ENCODE data around the gene A1BG. TPM values are rescaled to one million over a fixed set of nuclear protein-coding genes. Genes with fewer than 3 reads are reported as not detected.

Gene A1BG, protein sequence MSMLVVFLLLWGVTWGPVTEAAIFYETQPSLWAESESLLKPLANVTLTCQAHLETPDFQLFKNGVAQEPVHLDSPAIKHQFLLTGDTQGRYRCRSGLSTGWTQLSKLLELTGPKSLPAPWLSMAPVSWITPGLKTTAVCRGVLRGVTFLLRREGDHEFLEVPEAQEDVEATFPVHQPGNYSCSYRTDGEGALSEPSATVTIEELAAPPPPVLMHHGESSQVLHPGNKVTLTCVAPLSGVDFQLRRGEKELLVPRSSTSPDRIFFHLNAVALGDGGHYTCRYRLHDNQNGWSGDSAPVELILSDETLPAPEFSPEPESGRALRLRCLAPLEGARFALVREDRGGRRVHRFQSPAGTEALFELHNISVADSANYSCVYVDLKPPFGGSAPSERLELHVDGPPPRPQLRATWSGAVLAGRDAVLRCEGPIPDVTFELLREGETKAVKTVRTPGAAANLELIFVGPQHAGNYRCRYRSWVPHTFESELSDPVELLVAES
- 10 to 100 TPM in 2 of 4 donors, 1 to 10 TPM in 2; 1.0 to 14.9 (median 8.1) TPM for total RNA-seq

DNA sequence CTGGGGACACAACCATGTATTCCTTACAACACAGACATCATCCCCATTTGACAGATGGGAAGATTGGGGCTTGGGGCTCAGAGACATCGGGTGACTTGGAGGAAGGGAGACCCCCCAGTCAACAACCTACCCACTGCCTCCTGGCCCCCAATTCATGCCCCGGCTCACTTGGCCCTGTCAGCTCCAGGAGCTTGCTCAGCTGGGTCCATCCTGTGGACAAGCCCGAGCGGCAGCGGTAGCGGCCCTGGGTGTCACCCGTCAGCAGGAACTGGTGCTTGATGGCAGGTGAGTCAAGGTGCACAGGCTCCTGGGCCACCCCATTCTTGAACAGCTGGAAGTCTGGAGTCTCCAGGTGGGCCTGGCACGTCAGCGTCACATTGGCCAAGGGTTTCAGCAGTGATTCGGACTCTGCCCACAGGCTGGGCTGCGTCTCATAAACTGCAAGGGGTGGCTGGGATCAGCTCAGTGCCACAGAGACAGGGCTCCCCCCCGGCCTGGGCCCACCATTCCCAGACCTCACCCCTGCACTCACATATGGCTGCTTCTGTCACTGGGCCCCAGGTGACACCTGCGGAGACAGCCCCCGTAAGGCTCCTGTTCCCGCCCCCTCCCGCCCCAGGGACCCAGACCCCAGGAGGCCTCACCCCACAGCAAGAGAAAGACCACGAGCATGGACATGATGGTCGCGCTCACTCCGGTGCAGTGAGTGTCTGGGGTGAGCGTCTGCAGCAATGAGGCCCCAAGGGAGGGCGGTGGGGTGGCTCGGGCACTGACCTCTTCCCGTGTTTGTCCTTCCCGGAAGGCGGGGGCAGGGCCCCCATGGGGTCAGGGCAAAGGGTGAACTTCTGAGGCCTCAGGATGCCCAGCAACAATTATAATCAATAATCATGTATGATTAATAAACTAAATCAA lies at the start of gene A1BG:
A1BG (minus strand) TSS at position 733 of the 912 bp plus-strand sequence; CDS start at position 678, 55 bp downstream.
- 88% methylated on average over 12 of the region's 26 CpGs for WGBS
- no peak within 1 kb of the TSS for H3K4me3 ChIP-seq
- peaks cover 25% of the 10 kb centered on the region for H3K4me1 ChIP-seq
- no peak within 1 kb of the TSS for H3K27ac ChIP-seq
- no peak for DNase-seq (ENCODE audit: low spot score in 2 of 2)
- TF ChIP-seq, protein P1, sequence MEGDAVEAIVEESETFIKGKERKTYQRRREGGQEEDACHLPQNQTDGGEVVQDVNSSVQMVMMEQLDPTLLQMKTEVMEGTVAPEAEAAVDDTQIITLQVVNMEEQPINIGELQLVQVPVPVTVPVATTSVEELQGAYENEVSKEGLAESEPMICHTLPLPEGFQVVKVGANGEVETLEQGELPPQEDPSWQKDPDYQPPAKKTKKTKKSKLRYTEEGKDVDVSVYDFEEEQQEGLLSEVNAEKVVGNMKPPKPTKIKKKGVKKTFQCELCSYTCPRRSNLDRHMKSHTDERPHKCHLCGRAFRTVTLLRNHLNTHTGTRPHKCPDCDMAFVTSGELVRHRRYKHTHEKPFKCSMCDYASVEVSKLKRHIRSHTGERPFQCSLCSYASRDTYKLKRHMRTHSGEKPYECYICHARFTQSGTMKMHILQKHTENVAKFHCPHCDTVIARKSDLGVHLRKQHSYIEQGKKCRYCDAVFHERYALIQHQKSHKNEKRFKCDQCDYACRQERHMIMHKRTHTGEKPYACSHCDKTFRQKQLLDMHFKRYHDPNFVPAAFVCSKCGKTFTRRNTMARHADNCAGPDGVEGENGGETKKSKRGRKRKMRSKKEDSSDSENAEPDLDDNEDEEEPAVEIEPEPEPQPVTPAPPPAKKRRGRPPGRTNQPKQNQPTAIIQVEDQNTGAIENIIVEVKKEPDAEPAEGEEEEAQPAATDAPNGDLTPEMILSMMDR (IDR thresholded peaks at IDR 0.05) = no peak
- TF ChIP-seq POLR2A (IDR thresholded peaks at IDR 0.05) = no peak
- no peak for TF ChIP-seq POLR2AphosphoS5 (IDR thresholded peaks at IDR 0.05)
- no peak for TF ChIP-seq EP300 (IDR thresholded peaks at IDR 0.05)
- H3K27me3 ChIP-seq = peaks cover 55% of the 10 kb centered on the region
- H3K36me3 ChIP-seq = no peaks in the 10 kb centered on the region
- H3K9me3 ChIP-seq = no peaks in the 10 kb centered on the region

DNA sequence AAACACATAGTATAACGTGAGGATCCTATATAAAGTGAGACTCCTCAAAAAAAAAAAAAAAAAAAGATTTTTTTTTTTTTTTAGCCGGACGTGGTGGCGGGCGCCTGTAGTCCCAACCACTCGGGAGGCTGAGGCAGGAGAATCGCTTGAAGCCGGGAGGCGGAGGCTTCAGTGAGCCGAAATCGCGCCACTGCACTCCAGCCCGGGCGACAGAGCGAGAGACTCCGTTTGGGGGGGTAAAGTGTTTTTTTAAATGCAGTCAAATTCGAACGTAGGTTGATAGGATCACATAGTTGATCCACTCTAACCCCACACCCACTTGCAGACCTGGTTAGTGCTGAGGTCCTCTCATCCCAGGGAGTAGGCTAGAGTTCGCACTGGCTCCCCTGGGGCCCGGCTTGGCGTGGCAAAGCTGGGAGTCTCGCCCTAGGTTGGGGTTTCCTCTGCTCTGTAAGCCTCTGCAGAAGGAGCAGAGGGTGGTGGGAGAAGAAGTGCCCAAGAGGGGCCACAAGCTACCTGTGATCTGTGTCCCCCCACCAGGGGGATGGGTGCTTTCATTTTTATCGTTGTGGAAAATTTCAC lies 48.6 kb upstream of the A1BG start:
- TF ChIP-seq, protein P1 (IDR thresholded peaks at IDR 0.05) = no peak
- TF ChIP-seq POLR2A (IDR thresholded peaks at IDR 0.05) (no peak), EP300 (IDR thresholded peaks at IDR 0.05) (no peak), POLR2AphosphoS5 (IDR thresholded peaks at IDR 0.05) (no peak)
- DNase-seq (ENCODE audit: low spot score in 2 of 2) = no peak
- H3K27me3 ChIP-seq = peaks cover 8% of the 10 kb centered on the region
- 16% methylated on average over 19 of the region's 23 CpGs for WGBS
- H3K27ac ChIP-seq = peak overlapping the region; percentile 65
- peaks cover 24% of the 10 kb centered on the region for H3K4me1 ChIP-seq
- H3K4me3 ChIP-seq = peak overlapping the region; percentile 69
- H3K9me3 ChIP-seq = no peaks in the 10 kb centered on the region
- H3K36me3 ChIP-seq = no peaks in the 10 kb centered on the region

DNA sequence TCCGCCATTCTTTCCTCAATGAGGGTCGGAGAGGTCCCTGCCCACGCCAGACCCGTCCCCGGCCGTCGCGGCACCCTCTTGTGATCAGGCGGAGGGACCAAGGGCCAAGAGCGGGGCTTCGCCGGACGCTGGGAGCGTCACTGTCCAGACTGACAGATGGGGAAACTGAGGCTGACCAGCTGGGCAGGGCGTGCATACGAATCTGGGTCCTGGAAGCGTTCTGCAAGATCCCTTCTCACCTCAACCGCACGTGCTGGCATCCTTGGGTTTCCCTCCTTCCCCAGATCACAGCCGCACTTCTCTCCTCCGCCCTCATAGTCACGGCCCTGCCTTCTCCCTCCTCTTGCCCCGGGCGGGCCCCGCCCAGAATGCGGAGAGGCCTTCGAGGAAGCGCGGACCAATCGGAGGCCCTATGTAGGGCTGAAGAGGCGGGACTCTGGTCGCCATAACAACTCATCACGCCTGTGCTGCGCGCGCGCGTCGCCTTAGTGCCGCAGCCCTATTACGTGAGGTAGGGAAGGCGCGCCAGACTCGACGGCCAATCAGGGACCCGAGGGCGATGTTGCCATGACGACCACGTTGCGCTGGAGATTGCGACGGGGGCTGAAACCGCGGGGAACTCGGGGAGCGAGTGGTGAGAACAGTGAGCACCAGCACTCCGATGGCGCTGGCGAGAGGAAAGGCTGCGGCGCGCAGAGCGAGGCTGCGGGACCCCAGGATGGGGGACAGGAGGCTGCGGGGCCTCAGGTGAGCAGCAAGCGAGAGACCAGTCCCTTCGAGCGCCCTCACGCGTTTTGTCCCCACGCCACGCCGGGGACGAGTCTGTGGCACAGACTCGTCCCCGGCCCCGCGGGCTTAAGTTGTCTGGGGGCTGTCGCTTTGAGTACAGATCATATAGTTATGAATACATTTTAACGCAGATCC lies 47.9 kb upstream of the A1BG start:
- TF ChIP-seq POLR2AphosphoS5 (IDR thresholded peaks at IDR 0.05) (peak in 2 of 3 donors; percentile 24 to 91), EP300 (IDR thresholded peaks at IDR 0.05) (no peak), POLR2A (IDR thresholded peaks at IDR 0.05) (peak in 1 of 2 donors; percentile 51)
- TF ChIP-seq, protein P1 (IDR thresholded peaks at IDR 0.05) = no peak
- Histone ChIP-seq H3K4me1 (peaks cover 27% of the 10 kb centered on the region), H3K9me3 (no peaks in the 10 kb centered on the region), H3K27ac (peak overlapping the region; percentile 65), H3K36me3 (no peaks in the 10 kb centered on the region), H3K27me3 (peaks cover 13% of the 10 kb centered on the region), H3K4me3 (peak overlapping the region; percentile 69)
- WGBS = 5% methylated on average over 41 of the region's 80 CpGs
- DNase-seq (ENCODE audit: low spot score in 2 of 2) = peak; percentile 100

DNA sequence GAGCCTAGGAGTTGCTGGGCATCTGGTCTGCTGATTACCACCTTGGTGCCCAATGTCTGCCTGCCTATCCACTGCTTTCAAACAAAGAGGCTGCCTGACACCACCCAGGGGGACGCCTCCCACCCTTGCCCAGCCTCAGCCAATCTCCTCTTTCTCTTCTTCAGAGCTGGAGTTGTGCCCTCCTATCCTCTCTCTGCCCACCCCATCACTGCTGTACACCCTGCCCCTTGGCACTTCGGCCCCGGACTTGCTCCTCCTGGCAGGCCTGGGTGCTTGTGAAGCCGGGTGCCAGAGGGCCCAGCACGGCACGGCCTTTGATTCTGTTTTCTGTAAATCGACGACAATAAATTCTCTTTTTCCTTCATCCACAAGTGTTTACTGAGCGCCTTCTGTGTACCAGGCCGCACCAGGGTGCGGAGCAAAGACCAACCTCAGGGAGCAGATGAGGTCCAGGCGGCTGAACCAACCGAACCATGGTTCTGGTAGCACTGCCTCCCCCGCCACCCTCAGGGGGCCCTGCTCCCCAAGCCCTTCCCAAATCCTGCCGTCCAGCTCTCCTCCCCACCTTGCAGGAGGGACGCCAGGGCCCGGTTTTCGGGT lies 47.1 kb upstream of the A1BG start:
- DNase-seq (ENCODE audit: low spot score in 2 of 2) = no peak
- peaks cover 34% of the 10 kb centered on the region for H3K4me1 ChIP-seq
- TF ChIP-seq POLR2A (IDR thresholded peaks at IDR 0.05) (no peak), EP300 (IDR thresholded peaks at IDR 0.05) (no peak), POLR2AphosphoS5 (IDR thresholded peaks at IDR 0.05) (no peak)
- TF ChIP-seq, protein P1 (IDR thresholded peaks at IDR 0.05) = no peak
- H3K27me3 ChIP-seq = peaks cover 18% of the 10 kb centered on the region
- peak overlapping the region; percentile 69 for H3K4me3 ChIP-seq
- H3K36me3 ChIP-seq = no peaks in the 10 kb centered on the region
- H3K27ac ChIP-seq = no peak overlapping the region
- 51% methylated on average over 18 of the region's 18 CpGs for WGBS
- no peaks in the 10 kb centered on the region for H3K9me3 ChIP-seq

Data from suprapubic skin (tissue), 4 donors.